ENCODE data around the gene C15orf39. TPM values are rescaled to one million over a fixed set of nuclear protein-coding genes. Genes with fewer than 3 reads are reported as not detected.

C15orf39 gene
- total and polyA plus RNA-seq, 2 experiments from 2014 or later = 5.1 to 12.5 TPM

- 69 to 74% methylated on average over 9 to 13 of the region's 13 CpGs for WGBS, 2 experiments (ENCODE audit: low coverage in 1 of 2, low lambda C conversion rate in 2 of 2, missing lambda C conversion rate in 2 of 2)
- Histone ChIP-seq H4K20me1 (ENCODE audit: insufficient read depth) (no peaks in the 10 kb centered on the region), H3K9me3 (ENCODE audit: low read depth) (no peaks in the 10 kb centered on the region), H2AFZ (no peak overlapping the region), H3K27me3 (replicated peaks; ENCODE audit: insufficient read depth) (peaks cover 17% of the 10 kb centered on the region), H3K9me2 (ENCODE audit: insufficient read depth) (no peaks in the 10 kb centered on the region), H3K27ac (no peak overlapping the region), H3F3A (ENCODE audit: insufficient read depth) (no peaks in the 10 kb centered on the region), H3K4me2 (ENCODE audit: unreplicated experiment) (no peak overlapping the region), H3K4me1 (ENCODE audit: insufficient read depth) (no peaks in the 10 kb centered on the region), H3K9ac (no peak overlapping the region), H3K4me3 (no peak overlapping the region), H3K36me3 (ENCODE audit: low read depth) (no peaks in the 10 kb centered on the region), H3K79me2 (ENCODE audit: insufficient read depth) (no peaks in the 10 kb centered on the region)
- DNase-seq = no peak
- TF ChIP-seq EZH2phosphoT487 (IDR thresholded peaks at IDR 0.05; ENCODE audit: insufficient read depth, low read depth) = no peak
- TF ChIP-seq EZH2 (IDR thresholded peaks at IDR 0.05; ENCODE audit: insufficient read depth, poor library complexity, severe bottlenecking) = no peak
- in situ Hi-C loops (cut with MboI) = no loop called here
Observed at GRCh38 chr15:75227663-75228280, 26.1 kb downstream of the C15orf39 start.

DNA sequence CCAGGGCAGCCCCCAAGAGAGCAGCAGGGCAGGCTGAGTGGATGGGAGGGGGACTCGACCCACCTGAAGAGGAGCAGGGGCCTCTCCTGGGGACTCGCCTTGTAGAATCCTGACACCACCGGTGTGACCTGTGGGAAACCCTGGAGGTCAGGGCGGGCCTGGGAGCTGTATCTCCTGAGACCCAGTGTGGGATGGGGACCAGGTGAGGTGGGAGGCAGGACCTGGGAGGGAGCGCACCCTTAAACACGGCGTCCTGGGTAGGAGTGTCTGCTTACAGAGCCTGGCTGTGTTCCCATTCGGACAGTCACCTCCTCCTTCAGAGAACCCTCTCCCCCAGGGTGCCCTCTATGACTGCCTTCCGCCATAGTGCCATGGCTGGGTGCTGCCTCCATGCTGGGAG lies 27.1 kb downstream of the C15orf39 start:
- no peak overlapping the region for H3K4me3 ChIP-seq
- no peaks in the 10 kb centered on the region for H3F3A ChIP-seq (ENCODE audit: insufficient read depth)
- DNase-seq = no peak
- no peak overlapping the region for H3K27ac ChIP-seq
- H3K36me3 ChIP-seq (ENCODE audit: low read depth) = no peaks in the 10 kb centered on the region
- H3K4me1 ChIP-seq (ENCODE audit: insufficient read depth) = no peaks in the 10 kb centered on the region
- WGBS, 2 experiments (ENCODE audit: low coverage in 1 of 2, low lambda C conversion rate in 2 of 2, missing lambda C conversion rate in 2 of 2) = 63 to 72% methylated on average over 9 of the region's 9 CpGs
- H3K9ac ChIP-seq = no peak overlapping the region
- H3K9me3 ChIP-seq (ENCODE audit: low read depth) = no peaks in the 10 kb centered on the region
- H3K4me2 ChIP-seq (ENCODE audit: unreplicated experiment) = no peak overlapping the region
- in situ Hi-C loops (cut with MboI) = no loop called here
- no peak overlapping the region for H2AFZ ChIP-seq
- H4K20me1 ChIP-seq (ENCODE audit: insufficient read depth) = no peaks in the 10 kb centered on the region
- H3K27me3 ChIP-seq (replicated peaks; ENCODE audit: insufficient read depth) = peaks cover 22% of the 10 kb centered on the region
- H3K9me2 ChIP-seq (ENCODE audit: insufficient read depth) = no peaks in the 10 kb centered on the region
- H3K79me2 ChIP-seq (ENCODE audit: insufficient read depth) = no peaks in the 10 kb centered on the region
- TF ChIP-seq EZH2 (IDR thresholded peaks at IDR 0.05; ENCODE audit: insufficient read depth, poor library complexity, severe bottlenecking) = no peak
- TF ChIP-seq EZH2phosphoT487 (IDR thresholded peaks at IDR 0.05; ENCODE audit: insufficient read depth, low read depth) = no peak

DNA sequence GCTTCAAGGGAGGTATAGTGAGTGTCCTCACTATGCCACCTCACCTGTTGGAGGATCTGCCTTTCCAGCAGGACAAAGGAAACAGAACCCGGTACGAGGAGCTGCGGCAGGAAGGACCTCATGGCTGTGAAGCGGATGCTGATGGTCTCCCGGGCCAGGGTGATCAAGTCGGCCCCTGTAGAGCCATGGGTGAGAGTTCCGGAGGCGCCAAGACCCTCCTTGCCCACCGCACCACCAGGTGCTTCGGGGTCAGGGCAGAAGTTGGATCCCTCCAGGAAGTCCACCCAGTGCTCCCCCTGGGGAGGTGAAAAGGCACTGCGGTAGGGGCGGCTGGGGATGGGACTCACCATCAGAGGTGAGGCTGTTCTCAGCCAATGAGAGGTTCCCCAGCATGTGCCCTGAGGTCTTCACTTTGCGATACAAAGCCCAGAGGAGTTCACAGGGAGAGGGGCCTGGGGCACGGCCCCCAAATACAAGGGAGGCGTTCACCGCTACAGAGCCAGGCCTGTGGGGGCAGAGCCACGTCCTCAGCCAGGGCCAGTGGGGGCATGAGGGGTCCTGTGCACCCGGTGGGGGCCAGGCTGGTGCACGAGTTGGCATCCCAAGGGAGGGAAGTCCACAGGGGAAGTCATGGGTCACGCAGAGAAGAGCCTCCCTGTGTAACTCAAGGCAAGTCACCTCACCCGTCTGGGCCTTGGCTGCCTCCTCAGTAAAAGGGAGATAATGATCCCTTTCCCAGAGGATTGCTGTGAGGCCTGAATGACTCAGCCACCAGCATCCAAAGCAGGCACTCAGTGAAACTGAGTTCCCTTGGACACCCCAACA lies 27.7 kb downstream of the C15orf39 start:
- in situ Hi-C loops (cut with MboI) = no loop called here

DNA sequence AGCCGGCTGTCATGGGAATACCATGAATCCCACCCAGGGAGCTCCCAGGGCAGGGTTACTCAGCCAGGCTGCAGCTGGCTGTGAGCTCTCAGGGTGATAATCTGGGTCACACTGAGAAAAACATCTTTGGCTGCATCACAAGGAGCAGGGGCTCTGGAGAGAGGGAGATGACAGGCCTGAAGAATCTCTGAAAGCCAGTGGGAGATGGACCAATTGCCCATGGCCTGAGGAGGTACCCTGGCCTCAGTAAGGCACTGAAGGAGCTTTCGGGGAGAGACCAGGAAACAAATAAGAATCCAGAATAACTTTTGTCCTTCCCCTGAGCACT lies 28.3 kb downstream of the C15orf39 start:
- Histone ChIP-seq H3K9ac (no peak overlapping the region), H3K36me3 (ENCODE audit: low read depth) (no peaks in the 10 kb centered on the region), H2AFZ (no peak overlapping the region), H3F3A (ENCODE audit: insufficient read depth) (no peaks in the 10 kb centered on the region), H3K27ac (no peak overlapping the region), H3K4me1 (ENCODE audit: insufficient read depth) (no peaks in the 10 kb centered on the region), H3K79me2 (ENCODE audit: insufficient read depth) (no peaks in the 10 kb centered on the region), H3K4me3 (no peak overlapping the region), H3K9me2 (ENCODE audit: insufficient read depth) (no peaks in the 10 kb centered on the region), H3K27me3 (replicated peaks; ENCODE audit: insufficient read depth) (peaks cover 34% of the 10 kb centered on the region), H3K9me3 (ENCODE audit: low read depth) (no peaks in the 10 kb centered on the region), H3K4me2 (ENCODE audit: unreplicated experiment) (no peak overlapping the region), H4K20me1 (ENCODE audit: insufficient read depth) (no peaks in the 10 kb centered on the region)
- no peak for TF ChIP-seq EZH2 (IDR thresholded peaks at IDR 0.05; ENCODE audit: insufficient read depth, poor library complexity, severe bottlenecking)
- no peak for TF ChIP-seq EZH2phosphoT487 (IDR thresholded peaks at IDR 0.05; ENCODE audit: insufficient read depth, low read depth)
- in situ Hi-C loops (cut with MboI) = no loop called here
- 82 to 84% methylated on average over 2 of the region's 2 CpGs for WGBS, 2 experiments (ENCODE audit: low coverage in 1 of 2, low lambda C conversion rate in 2 of 2, missing lambda C conversion rate in 2 of 2)
- no peak for DNase-seq

More for the DNA sequence above, 27.7 kb downstream of the C15orf39 start:
- Histone ChIP-seq H3K9me3 (ENCODE audit: low read depth) (no peaks in the 10 kb centered on the region), H3K79me2 (ENCODE audit: insufficient read depth) (no peaks in the 10 kb centered on the region), H3K4me1 (ENCODE audit: insufficient read depth) (no peaks in the 10 kb centered on the region), H3K27me3 (replicated peaks; ENCODE audit: insufficient read depth) (peaks cover 28% of the 10 kb centered on the region), H3K36me3 (ENCODE audit: low read depth) (no peaks in the 10 kb centered on the region), H3K27ac (no peak overlapping the region), H3K9me2 (ENCODE audit: insufficient read depth) (no peaks in the 10 kb centered on the region), H3K9ac (no peak overlapping the region), H3K4me2 (ENCODE audit: unreplicated experiment) (no peak overlapping the region), H4K20me1 (ENCODE audit: insufficient read depth) (no peaks in the 10 kb centered on the region), H3F3A (ENCODE audit: insufficient read depth) (no peaks in the 10 kb centered on the region), H2AFZ (no peak overlapping the region), H3K4me3 (no peak overlapping the region)
- TF ChIP-seq EZH2 (IDR thresholded peaks at IDR 0.05; ENCODE audit: insufficient read depth, poor library complexity, severe bottlenecking) (no peak), EZH2phosphoT487 (IDR thresholded peaks at IDR 0.05; ENCODE audit: insufficient read depth, low read depth) (no peak)
- DNase-seq = peak; percentile 51
- 71 to 72% methylated on average over 20 to 21 of the region's 21 CpGs for WGBS, 2 experiments (ENCODE audit: low coverage in 1 of 2, low lambda C conversion rate in 2 of 2, missing lambda C conversion rate in 2 of 2)

All from GM23248 (cell line).